ENCODE results near the gene CTTNBP2. TPM values are rescaled to one million over a fixed set of nuclear protein-coding genes. Genes with fewer than 3 reads are reported as not detected.

Gene CTTNBP2
- polyA plus RNA-seq, 2 of the 4 experiments (the other 2 are of a cell fraction): 0.18 to 0.25 TPM

DNA sequence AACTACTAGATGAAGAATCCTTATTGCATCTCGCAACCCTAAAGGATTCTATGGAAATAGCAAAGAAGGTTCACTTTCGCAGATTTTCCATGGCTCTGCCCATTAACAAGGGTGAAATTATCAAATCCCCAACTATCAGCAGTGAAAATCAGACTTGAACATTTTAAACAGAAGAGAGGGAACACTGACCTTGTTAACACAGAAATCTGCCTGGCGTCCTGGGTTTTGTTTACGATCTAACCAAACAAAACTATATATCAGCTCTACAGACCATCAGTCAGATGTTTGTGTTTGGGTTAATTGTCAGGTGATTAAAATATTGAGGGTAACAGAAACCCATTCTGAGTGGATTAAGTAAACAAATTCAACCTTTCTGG lies 1.9 kb downstream of the CTTNBP2 start:
- Histone ChIP-seq H3K4me2 (no peak overlapping the region), H3K4me3 (no peak overlapping the region), H3K27ac (no peak overlapping the region), H3K4me1 (peaks cover 13% of the 10 kb centered on the region), H3K9me3 (no peaks in the 10 kb centered on the region)
- ChIA-PET CTCF (no interaction called here), POLR2A (no interaction called here)
- 89% methylated on average over 4 of the region's 4 CpGs for WGBS (ENCODE audit: missing lambda C conversion rate)
- DNase-seq (ENCODE audit: low read depth in 1 of 2, low spot score in 1 of 2) (no peak), FAIRE-seq (no peak), ATAC-seq (no peak)
- TF ChIP-seq SREBF2 (IDR thresholded peaks at IDR 0.05) (no peak), MAZ (IDR thresholded peaks at IDR 0.05; ENCODE audit: borderline replicate concordance, low read depth, low read length) (no peak)

- ChIA-PET POLR2A (no interaction called here), CTCF (no interaction called here)
- H3K4me3 ChIP-seq: no peak overlapping the region
- ATAC-seq (no peak), FAIRE-seq (no peak), DNase-seq (ENCODE audit: low read depth in 1 of 2, low spot score in 1 of 2) (no peak)
- 57% methylated on average over 6 of the region's 6 CpGs for WGBS (ENCODE audit: missing lambda C conversion rate)
- no peak overlapping the region for H3K4me2 ChIP-seq
- no peak overlapping the region for H3K27ac ChIP-seq
- no peaks in the 10 kb centered on the region for H3K9me3 ChIP-seq
- H3K4me1 ChIP-seq: peaks cover 13% of the 10 kb centered on the region
- TF ChIP-seq PBX3 (IDR thresholded peaks at IDR 0.05) (no peak), SREBF2 (IDR thresholded peaks at IDR 0.05) (no peak), PHF8 (IDR thresholded peaks at IDR 0.05; ENCODE audit: borderline replicate concordance, low read depth) (no peak), ZC3H11A (IDR thresholded peaks at IDR 0.05) (no peak), ZFP36 (IDR thresholded peaks at IDR 0.05; ENCODE audit: borderline replicate concordance, partially characterized antibody) (peak; percentile 27), CHD4 (IDR thresholded peaks at IDR 0.05; ENCODE audit: borderline replicate concordance) (no peak), EHMT2 (IDR thresholded peaks at IDR 0.05; ENCODE audit: low read depth) (no peak), RNF2 (IDR thresholded peaks at IDR 0.05; ENCODE audit: borderline replicate concordance, low read depth) (peak; percentile 92), MAFK (IDR thresholded peaks at IDR 0.05; ENCODE audit: partially characterized antibody) (no peak), ESRRA (IDR thresholded peaks at IDR 0.05; ENCODE audit: borderline replicate concordance, low read length) (no peak), CBX2 (IDR thresholded peaks at IDR 0.05; ENCODE audit: borderline replicate concordance, low read depth) (no peak), CBX8 (IDR thresholded peaks at IDR 0.05) (peak; percentile 74), MAX (IDR thresholded peaks at IDR 0.05) (no peak)
- TF ChIP-seq, protein P1, sequence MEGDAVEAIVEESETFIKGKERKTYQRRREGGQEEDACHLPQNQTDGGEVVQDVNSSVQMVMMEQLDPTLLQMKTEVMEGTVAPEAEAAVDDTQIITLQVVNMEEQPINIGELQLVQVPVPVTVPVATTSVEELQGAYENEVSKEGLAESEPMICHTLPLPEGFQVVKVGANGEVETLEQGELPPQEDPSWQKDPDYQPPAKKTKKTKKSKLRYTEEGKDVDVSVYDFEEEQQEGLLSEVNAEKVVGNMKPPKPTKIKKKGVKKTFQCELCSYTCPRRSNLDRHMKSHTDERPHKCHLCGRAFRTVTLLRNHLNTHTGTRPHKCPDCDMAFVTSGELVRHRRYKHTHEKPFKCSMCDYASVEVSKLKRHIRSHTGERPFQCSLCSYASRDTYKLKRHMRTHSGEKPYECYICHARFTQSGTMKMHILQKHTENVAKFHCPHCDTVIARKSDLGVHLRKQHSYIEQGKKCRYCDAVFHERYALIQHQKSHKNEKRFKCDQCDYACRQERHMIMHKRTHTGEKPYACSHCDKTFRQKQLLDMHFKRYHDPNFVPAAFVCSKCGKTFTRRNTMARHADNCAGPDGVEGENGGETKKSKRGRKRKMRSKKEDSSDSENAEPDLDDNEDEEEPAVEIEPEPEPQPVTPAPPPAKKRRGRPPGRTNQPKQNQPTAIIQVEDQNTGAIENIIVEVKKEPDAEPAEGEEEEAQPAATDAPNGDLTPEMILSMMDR (IDR thresholded peaks at IDR 0.05): no peak
These were observed 2.7 kb downstream of the CTTNBP2 start for GRCh38 chr7:117870448-117871130.

DNA sequence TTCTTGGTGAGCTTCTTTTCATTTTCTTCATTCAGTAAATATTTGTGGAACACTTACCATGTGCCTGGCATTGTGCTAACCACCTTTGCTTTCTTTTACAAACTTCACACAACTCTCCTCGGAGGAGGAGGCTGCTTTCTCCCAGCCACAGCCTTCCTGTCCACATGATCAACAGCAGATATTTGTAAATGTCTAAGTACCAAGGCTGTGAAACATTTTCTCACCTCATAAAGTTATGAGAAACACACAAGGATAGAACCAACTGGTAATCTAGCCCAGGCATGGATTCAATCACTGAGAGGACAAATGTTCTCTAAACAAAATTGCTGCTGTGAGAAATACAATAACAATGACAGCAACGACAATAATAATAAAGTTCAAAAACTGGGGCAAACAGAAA lies 3.9 kb downstream of the CTTNBP2 start:
- ChIA-PET CTCF (no interaction called here), POLR2A (no interaction called here)
- Histone ChIP-seq H3K4me1 (peaks cover 13% of the 10 kb centered on the region), H3K4me3 (no peak overlapping the region), H3K27ac (no peak overlapping the region), H3K9me3 (no peaks in the 10 kb centered on the region), H3K4me2 (no peak overlapping the region)
- DNase-seq (ENCODE audit: low read depth in 1 of 2, low spot score in 1 of 2) (no peak), ATAC-seq (no peak), FAIRE-seq (no peak)
- TF ChIP-seq NPAS2 (CRISPR knock-in tag; IDR thresholded peaks at IDR 0.05; ENCODE audit: borderline replicate concordance) (no peak), HDAC2 (IDR thresholded peaks at IDR 0.05) (no peak)
- WGBS (ENCODE audit: missing lambda C conversion rate): 4% methylated on average over 2 of the region's 2 CpGs

DNA sequence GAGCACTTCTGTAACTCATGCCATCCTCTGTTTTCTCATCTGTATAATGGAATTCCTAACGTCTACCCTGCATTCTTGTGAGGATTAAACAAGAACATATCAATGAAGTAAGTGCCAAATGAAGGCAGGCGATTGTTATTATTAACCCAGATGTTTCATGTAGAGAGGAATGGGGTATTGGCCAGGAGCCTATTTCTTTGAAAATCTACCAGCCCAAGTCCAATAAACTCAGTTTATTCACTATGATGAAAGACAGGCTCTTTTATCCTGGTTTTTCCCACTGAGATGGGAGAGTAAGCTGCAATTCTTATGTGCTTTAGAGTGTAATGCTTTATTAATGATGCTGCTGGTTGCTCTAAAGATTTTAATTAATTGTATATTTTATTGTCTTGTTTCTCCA lies 9.6 kb downstream of the CTTNBP2 start:
- FAIRE-seq (no peak), ATAC-seq (no peak)

More for the DNA sequence above, 9.6 kb downstream of the CTTNBP2 start:
- H3K4me3 ChIP-seq: no peak overlapping the region
- TF ChIP-seq, protein P2, sequence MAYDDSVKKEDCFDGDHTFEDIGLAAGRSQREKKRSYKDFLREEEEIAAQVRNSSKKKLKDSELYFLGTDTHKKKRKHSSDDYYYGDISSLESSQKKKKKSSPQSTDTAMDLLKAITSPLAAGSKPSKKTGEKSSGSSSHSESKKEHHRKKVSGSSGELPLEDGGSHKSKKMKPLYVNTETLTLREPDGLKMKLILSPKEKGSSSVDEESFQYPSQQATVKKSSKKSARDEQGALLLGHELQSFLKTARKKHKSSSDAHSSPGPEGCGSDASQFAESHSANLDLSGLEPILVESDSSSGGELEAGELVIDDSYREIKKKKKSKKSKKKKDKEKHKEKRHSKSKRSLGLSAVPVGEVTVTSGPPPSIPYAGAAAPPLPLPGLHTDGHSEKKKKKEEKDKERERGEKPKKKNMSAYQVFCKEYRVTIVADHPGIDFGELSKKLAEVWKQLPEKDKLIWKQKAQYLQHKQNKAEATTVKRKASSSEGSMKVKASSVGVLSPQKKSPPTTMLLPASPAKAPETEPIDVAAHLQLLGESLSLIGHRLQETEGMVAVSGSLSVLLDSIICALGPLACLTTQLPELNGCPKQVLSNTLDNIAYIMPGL (CRISPR knock-in tag; IDR thresholded peaks at IDR 0.05; ENCODE audit: borderline replicate concordance): no peak
- TF ChIP-seq HOXA7 (CRISPR knock-in tag; IDR thresholded peaks at IDR 0.05) (no peak), CHD4 (IDR thresholded peaks at IDR 0.05; ENCODE audit: borderline replicate concordance) (no peak), RNF2 (IDR thresholded peaks at IDR 0.05; ENCODE audit: borderline replicate concordance, low read depth) (no peak), ZNF302 (CRISPR knock-in tag; IDR thresholded peaks at IDR 0.05) (no peak), SMC3 (IDR thresholded peaks at IDR 0.05) (no peak), HDAC2 (IDR thresholded peaks at IDR 0.05) (no peak), ESRRA (IDR thresholded peaks at IDR 0.05; ENCODE audit: borderline replicate concordance, low read length) (no peak), RAD21 (conservative IDR thresholded peaks at IDR 0.05 in 1 of 2, IDR thresholded peaks at IDR 0.05 in 1 of 2) (no peak), HOXB13 (CRISPR knock-in tag; IDR thresholded peaks at IDR 0.05; ENCODE audit: low read depth) (no peak)
- TF ChIP-seq, protein P3, sequence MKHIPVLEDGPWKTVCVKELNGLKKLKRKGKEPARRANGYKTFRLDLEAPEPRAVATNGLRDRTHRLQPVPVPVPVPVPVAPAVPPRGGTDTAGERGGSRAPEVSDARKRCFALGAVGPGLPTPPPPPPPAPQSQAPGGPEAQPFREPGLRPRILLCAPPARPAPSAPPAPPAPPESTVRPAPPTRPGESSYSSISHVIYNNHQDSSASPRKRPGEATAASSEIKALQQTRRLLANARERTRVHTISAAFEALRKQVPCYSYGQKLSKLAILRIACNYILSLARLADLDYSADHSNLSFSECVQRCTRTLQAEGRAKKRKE (CRISPR knock-in tag; IDR thresholded peaks at IDR 0.05; ENCODE audit: low read depth): no peak
- ChIA-PET POLR2A (no interaction called here), CTCF (no interaction called here)
- no peak for DNase-seq (ENCODE audit: low read depth in 1 of 2, low spot score in 1 of 2)
- no peaks in the 10 kb centered on the region for H3K4me1 ChIP-seq
- 0% methylated on average over 2 of the region's 2 CpGs for WGBS (ENCODE audit: missing lambda C conversion rate)
- H3K4me2 ChIP-seq: no peak overlapping the region
- H3K9me3 ChIP-seq: no peaks in the 10 kb centered on the region
- H3K27ac ChIP-seq: no peak overlapping the region

Data from A549 (cell line).